Panc1 (cell line): Measurements from ENCODE around the gene SPATA6L. TPM values are rescaled to one million over a fixed set of nuclear protein-coding genes. Genes with fewer than 3 reads are reported as not detected.

Source experiments
- ATAC-seq: fragments of 200-7000 bp; cut with Tn5 transposase; 2 replicates; pipeline ENCODE4 v1.9.1; 2020; ENCODE audit warnings: mild to moderate bottlenecking, moderate library complexity
- BruUV-seq: library from RNA; stranded (reverse); fragments of 400-500 nt; replicated peaks from 2 replicates; lab custom pipeline; 2021; lab: Mats Ljungman, UMichigan
- CTCF ChIA-PET: fragments of 300-600 bp; sonication (Branson Sonifier 250); formaldehyde crosslinking; loops from one replicate; lab custom pipeline; 2022; ENCODE audit warnings: antibody characterized with exemption; lab: Charles Lee
- POLR2A ChIA-PET: fragments of 300-600 bp; sonication (Branson Sonifier 250); formaldehyde crosslinking; loops from one replicate; lab custom pipeline; 2022; ENCODE audit warnings: antibody characterized with exemption; lab: Charles Lee
- DNase-seq: peaks from one replicate; pipeline ENCODE4 v3.0.0-alpha.2; 2010; ENCODE audit warnings: low read depth, low spot score
- H3K27ac ChIP-seq: 2 replicates; pipeline ENCODE4 v1.5.1; 2011; ENCODE audit warnings: mild to moderate bottlenecking, low read length, inconsistent platforms
- H3K27me3 ChIP-seq: fragments of 200-500 bp; sonication (Bioruptor generic); 2 replicates; pipeline ENCODE4 v1.6.0; 2014; ENCODE audit warnings: low read length, inconsistent platforms; ENCODE audit not compliant: control insufficient read depth, insufficient read depth
- H3K36me3 ChIP-seq: fragments of 200-500 bp; sonication (Bioruptor generic); 2 replicates; pipeline ENCODE4 v1.5.1; 2014; ENCODE audit warnings: inconsistent platforms, mild to moderate bottlenecking, low read length, moderate library complexity; ENCODE audit not compliant: control insufficient read depth, insufficient read depth
- H3K4me1 ChIP-seq: 2 replicates; pipeline ENCODE4 v1.5.1; 2011; ENCODE audit warnings: inconsistent platforms, mild to moderate bottlenecking, low read length, moderate library complexity; ENCODE audit not compliant: control insufficient read depth, insufficient read depth
- H3K4me3 ChIP-seq, 2 experiments: 2 replicates each; pipeline ENCODE4 v1.5.1; 2011 to 2012; ENCODE audit warnings: low read depth in 2 of 2, low read length in 2 of 2, mild to moderate bottlenecking in 2 of 2, inconsistent platforms in 1 of 2, moderate library complexity in 1 of 2
- H3K9me3 ChIP-seq: fragments of 200-500 bp; sonication (Bioruptor generic); 2 replicates; pipeline ENCODE4 v1.5.1; 2014; ENCODE audit warnings: low read depth, mild to moderate bottlenecking, inconsistent platforms, low read length, moderate library complexity; ENCODE audit not compliant: control insufficient read depth, insufficient read depth
- POLR2AphosphoS5 ChIP-seq: IDR thresholded peaks from 2 replicates; pipeline ENCODE4 v1.6.1; 2012; ENCODE audit warnings: mild to moderate bottlenecking, low read depth, low read length, moderate library complexity
- SIN3A ChIP-seq: IDR thresholded peaks from 2 replicates; pipeline ENCODE4 v1.6.1; 2012; ENCODE audit warnings: low read depth, mild to moderate bottlenecking, low read length, moderate library complexity, borderline replicate concordance; ENCODE audit not compliant: insufficient read depth
- TCF7L2 ChIP-seq: IDR thresholded peaks from 2 replicates; pipeline ENCODE4 v1.6.1; 2011; ENCODE audit warnings: mild to moderate bottlenecking, low read depth, low read length, inconsistent platforms
- in situ Hi-C: cut with HindIII; loops from 2 replicates; pipeline ENCODE4 v1.10.0; 2016; ENCODE audit warnings: low sequenced_read_pairs, low pct_unique_long_range_greater_than_20kb
- intact Hi-C: fragments of 100-400 bp; cut with micrococcal nuclease; formaldehyde crosslinking; loops from one replicate; pipeline ENCODE4 v1.10.0; 2022; ENCODE audit not compliant: unreplicated experiment
- total RNA-seq: library from RNA; stranded (reverse); gene quantifications from one replicate; pipeline ENCODE4 v1.2.1, GENCODE V29; 2021; ENCODE audit not compliant: unreplicated experiment
- TF ChIP-seq, protein P1 (sequence below), 2 experiments: IDR thresholded peaks; 2 replicates each; pipeline ENCODE4 v1.6.1; 2011 to 2012; ENCODE audit warnings: low read depth in 2 of 2, control low read depth in 1 of 2, low read length in 1 of 2, mild to moderate bottlenecking in 1 of 2, moderate library complexity in 1 of 2; ENCODE audit not compliant: insufficient read depth in 1 of 2
- TF ChIP-seq, protein P2 (sequence below): fragments of 450-650 bp; IDR thresholded peaks from 2 replicates; pipeline ENCODE4 v1.5.1; 2017; ENCODE audit warnings: mild to moderate bottlenecking

Gene SPATA6L
- total RNA-seq, 1 experiment from 2014 or later: 0.13 TPM

GRCh38 chr9:4615778-4616177 is 50.5 kb downstream of the SPATA6L start:
- H3K27me3 ChIP-seq: no peaks in the 10 kb centered on the region
- ChIA-PET POLR2A (no interaction called here), CTCF (no interaction called here)
- no peaks in the 10 kb centered on the region for H3K4me1 ChIP-seq
- in situ Hi-C loops: no loop called here
- H3K9me3 ChIP-seq: no peaks in the 10 kb centered on the region
- ATAC-seq: no peak
- BruUV-seq: no TSS peak
- H3K27ac ChIP-seq: no peak overlapping the region
- TF ChIP-seq, protein P1, sequence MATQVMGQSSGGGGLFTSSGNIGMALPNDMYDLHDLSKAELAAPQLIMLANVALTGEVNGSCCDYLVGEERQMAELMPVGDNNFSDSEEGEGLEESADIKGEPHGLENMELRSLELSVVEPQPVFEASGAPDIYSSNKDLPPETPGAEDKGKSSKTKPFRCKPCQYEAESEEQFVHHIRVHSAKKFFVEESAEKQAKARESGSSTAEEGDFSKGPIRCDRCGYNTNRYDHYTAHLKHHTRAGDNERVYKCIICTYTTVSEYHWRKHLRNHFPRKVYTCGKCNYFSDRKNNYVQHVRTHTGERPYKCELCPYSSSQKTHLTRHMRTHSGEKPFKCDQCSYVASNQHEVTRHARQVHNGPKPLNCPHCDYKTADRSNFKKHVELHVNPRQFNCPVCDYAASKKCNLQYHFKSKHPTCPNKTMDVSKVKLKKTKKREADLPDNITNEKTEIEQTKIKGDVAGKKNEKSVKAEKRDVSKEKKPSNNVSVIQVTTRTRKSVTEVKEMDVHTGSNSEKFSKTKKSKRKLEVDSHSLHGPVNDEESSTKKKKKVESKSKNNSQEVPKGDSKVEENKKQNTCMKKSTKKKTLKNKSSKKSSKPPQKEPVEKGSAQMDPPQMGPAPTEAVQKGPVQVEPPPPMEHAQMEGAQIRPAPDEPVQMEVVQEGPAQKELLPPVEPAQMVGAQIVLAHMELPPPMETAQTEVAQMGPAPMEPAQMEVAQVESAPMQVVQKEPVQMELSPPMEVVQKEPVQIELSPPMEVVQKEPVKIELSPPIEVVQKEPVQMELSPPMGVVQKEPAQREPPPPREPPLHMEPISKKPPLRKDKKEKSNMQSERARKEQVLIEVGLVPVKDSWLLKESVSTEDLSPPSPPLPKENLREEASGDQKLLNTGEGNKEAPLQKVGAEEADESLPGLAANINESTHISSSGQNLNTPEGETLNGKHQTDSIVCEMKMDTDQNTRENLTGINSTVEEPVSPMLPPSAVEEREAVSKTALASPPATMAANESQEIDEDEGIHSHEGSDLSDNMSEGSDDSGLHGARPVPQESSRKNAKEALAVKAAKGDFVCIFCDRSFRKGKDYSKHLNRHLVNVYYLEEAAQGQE (IDR thresholded peaks at IDR 0.05; ENCODE audit: insufficient read depth in 1 of 2, low read depth in 2 of 2, low read length in 1 of 2): no peak
- TF ChIP-seq TCF7L2 (no peak), POLR2AphosphoS5 (no peak), SIN3A (no peak)
- TF ChIP-seq, protein P2, sequence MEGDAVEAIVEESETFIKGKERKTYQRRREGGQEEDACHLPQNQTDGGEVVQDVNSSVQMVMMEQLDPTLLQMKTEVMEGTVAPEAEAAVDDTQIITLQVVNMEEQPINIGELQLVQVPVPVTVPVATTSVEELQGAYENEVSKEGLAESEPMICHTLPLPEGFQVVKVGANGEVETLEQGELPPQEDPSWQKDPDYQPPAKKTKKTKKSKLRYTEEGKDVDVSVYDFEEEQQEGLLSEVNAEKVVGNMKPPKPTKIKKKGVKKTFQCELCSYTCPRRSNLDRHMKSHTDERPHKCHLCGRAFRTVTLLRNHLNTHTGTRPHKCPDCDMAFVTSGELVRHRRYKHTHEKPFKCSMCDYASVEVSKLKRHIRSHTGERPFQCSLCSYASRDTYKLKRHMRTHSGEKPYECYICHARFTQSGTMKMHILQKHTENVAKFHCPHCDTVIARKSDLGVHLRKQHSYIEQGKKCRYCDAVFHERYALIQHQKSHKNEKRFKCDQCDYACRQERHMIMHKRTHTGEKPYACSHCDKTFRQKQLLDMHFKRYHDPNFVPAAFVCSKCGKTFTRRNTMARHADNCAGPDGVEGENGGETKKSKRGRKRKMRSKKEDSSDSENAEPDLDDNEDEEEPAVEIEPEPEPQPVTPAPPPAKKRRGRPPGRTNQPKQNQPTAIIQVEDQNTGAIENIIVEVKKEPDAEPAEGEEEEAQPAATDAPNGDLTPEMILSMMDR: no peak
- H3K4me3 ChIP-seq: no peak overlapping the region
- no peak for DNase-seq
- intact Hi-C loops: no loop called here
- no peaks in the 10 kb centered on the region for H3K36me3 ChIP-seq

DNA sequence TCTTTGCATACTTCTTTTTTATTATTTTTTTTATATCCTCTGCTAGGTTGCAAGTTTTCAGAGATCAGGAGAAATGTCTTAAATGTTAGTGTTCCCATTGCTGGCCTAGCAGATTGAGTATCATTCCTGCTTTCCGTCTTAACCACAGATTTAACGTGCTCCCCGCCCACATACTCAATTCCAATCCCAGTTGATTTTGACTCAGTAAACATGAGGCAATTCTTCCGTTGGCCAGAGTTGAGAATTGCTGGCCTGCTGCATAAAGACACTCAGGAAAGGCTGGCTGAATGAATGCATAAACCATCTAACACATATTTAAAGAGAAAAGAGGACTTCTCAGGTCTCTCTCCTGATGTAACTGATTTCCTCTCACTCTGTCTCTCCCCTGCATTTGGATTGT is 51.0 kb downstream of the SPATA6L start:
- in situ Hi-C loops: no loop called here

More for the DNA sequence above, 51.0 kb downstream of the SPATA6L start:
- Histone ChIP-seq H3K4me1 (no peaks in the 10 kb centered on the region), H3K27me3 (no peaks in the 10 kb centered on the region), H3K27ac (no peak overlapping the region), H3K36me3 (no peaks in the 10 kb centered on the region), H3K9me3 (no peaks in the 10 kb centered on the region), H3K4me3 (no peak overlapping the region)
- ChIA-PET CTCF (no interaction called here), POLR2A (no interaction called here)
- TF ChIP-seq, protein P2: no peak
- TF ChIP-seq POLR2AphosphoS5: no peak
- TF ChIP-seq TCF7L2: no peak
- no peak for TF ChIP-seq SIN3A
- TF ChIP-seq, protein P1 (IDR thresholded peaks at IDR 0.05; ENCODE audit: insufficient read depth in 1 of 2, low read depth in 2 of 2, low read length in 1 of 2): no peak
- DNase-seq: no peak
- intact Hi-C loops: no loop called here
- BruUV-seq: no TSS peak
- no peak for ATAC-seq
